Measurements from ENCODE around the gene TANGO2. TPM values are rescaled to one million over a fixed set of nuclear protein-coding genes. Genes with fewer than 3 reads are reported as not detected.

Gene TANGO2
- total RNA-seq, 1 experiment from 2014 or later, result 14.6 TPM

GRCh38 chr22:20009582-20010306, 11.2 kb upstream of the TANGO2 start:
- Histone ChIP-seq H2BK5ac (ENCODE audit: insufficient read length, low read length) (no peak overlapping the region), H3K4me1 (ENCODE audit: insufficient read depth, low read length) (no peaks in the 10 kb centered on the region), H4K20me1 (ENCODE audit: control insufficient read depth, insufficient read depth, insufficient read length) (no peaks in the 10 kb centered on the region), H3K23me2 (ENCODE audit: insufficient read length, low read depth, low read length, poor library complexity, severe bottlenecking) (no peaks in the 10 kb centered on the region), H3K18ac (ENCODE audit: insufficient read length, low read depth, low read length) (no peak overlapping the region), H3K9ac (ENCODE audit: extremely low read depth, insufficient read length, low read length) (no peak overlapping the region), H3K4me2 (ENCODE audit: insufficient read depth, insufficient read length, low read length) (no peak overlapping the region), H3K4ac (ENCODE audit: low read depth, low read length) (no peak overlapping the region), H3K79me2 (ENCODE audit: insufficient read depth, low read length) (no peaks in the 10 kb centered on the region), H3K56ac (ENCODE audit: insufficient read length, low read depth, low read length) (no peak overlapping the region), H2BK12ac (ENCODE audit: insufficient read length, low read depth, low read length) (no peak overlapping the region), H4K5ac (ENCODE audit: insufficient read length, low read depth, low read length) (no peak overlapping the region), H4K8ac (replicated peaks; ENCODE audit: insufficient read length, low read depth, low read length) (no peak overlapping the region), H4K91ac (ENCODE audit: insufficient read length, low read depth, low read length) (no peak overlapping the region), H2BK15ac (ENCODE audit: low read depth, low read length) (no peak overlapping the region), H3K27ac (ENCODE audit: insufficient read length, low read depth, low read length) (no peak overlapping the region), H3K14ac (ENCODE audit: insufficient read depth, low read length) (no peak overlapping the region), H2AK5ac (ENCODE audit: insufficient read length, low read length) (no peak overlapping the region), H3K79me1 (ENCODE audit: insufficient read depth, low read depth, low read length, poor library complexity, severe bottlenecking) (no peaks in the 10 kb centered on the region), H3K23ac (ENCODE audit: insufficient read length, low read depth, low read length) (no peak overlapping the region), H2BK120ac (ENCODE audit: low read depth, low read length, poor library complexity, severe bottlenecking) (no peak overlapping the region), H2AFZ (ENCODE audit: low read length) (no peak overlapping the region), H3K27me3 (ENCODE audit: insufficient read depth, low read length) (no peaks in the 10 kb centered on the region), H3T11ph (ENCODE audit: low read length) (no peak overlapping the region), H2BK20ac (ENCODE audit: low read depth, low read length, poor library complexity, severe bottlenecking) (no peak overlapping the region), H3K9me3 (ENCODE audit: control insufficient read depth, low read depth, low read length) (no peaks in the 10 kb centered on the region)
- Mint-ChIP-seq H3K9me3 (peaks cover 3 to 7% of the 10 kb centered on the region in 2 experiments; a peak in 3 of 5 replicates), H3K27me3 (ENCODE audit: low read depth) (peaks cover 5% of the 10 kb centered on the region), H3K4me3 (no peak overlapping the region), H3K27ac (no peak overlapping the region), H3K36me3 (ENCODE audit: insufficient read depth in 1 of 3, low read depth in 3 of 3) (peaks cover 0 to 5% (median 4%) of the 10 kb centered on the region in 3 experiments; a peak in 4 of 7 replicates), H3K4me1 (peaks cover 5 to 8% of the 10 kb centered on the region in 2 experiments)
- no CpG with 5 or more reads among the region's 8 CpGs for WGBS (ENCODE audit: extremely low coverage, insufficient read length, low lambda C conversion rate)
- no peak for DNase-seq
- no peak for TF ChIP-seq CTCF (conservative IDR thresholded peaks at IDR 0.05)
